ENCODE measurements around the gene CASP14. TPM values are rescaled to one million over a fixed set of nuclear protein-coding genes. Genes with fewer than 3 reads are reported as not detected.

The CASP14 gene
- polyA plus RNA-seq, 1 donor: 0.05 TPM

Other genes starting within 250 kb of the CASP14 start
- 0.05 TPM for gene OR7A5, start 214.3 kb upstream of the CASP14 start, polyA plus RNA-seq (ENCODE audit: insufficient read length)
- gene OR7C1, start 214.3 kb upstream of the CASP14 start, polyA plus RNA-seq (ENCODE audit: insufficient read length): 0.23 TPM
- gene OR7A10, start 200.6 kb upstream of the CASP14 start, polyA plus RNA-seq (ENCODE audit: insufficient read length): not detected
- 0.10 TPM for gene OR7A17, start 163.3 kb upstream of the CASP14 start, polyA plus RNA-seq (ENCODE audit: insufficient read length)
- not detected for gene OR7C2, start 108.0 kb upstream of the CASP14 start, polyA plus RNA-seq (ENCODE audit: insufficient read length)
- 0.48 TPM for gene SLC1A6, start 69.6 kb upstream of the CASP14 start, polyA plus RNA-seq (ENCODE audit: insufficient read length)
- gene OR1I1, start 32.7 kb downstream of the CASP14 start, polyA plus RNA-seq (ENCODE audit: insufficient read length): 0.13 TPM
- gene SYDE1, start 57.9 kb downstream of the CASP14 start, polyA plus RNA-seq (ENCODE audit: insufficient read length): 14.4 TPM
- gene NOTCH3, start 151.5 kb downstream of the CASP14 start, polyA plus RNA-seq (ENCODE audit: insufficient read length): 102 TPM
- 3.9 TPM for gene EPHX3, start 183.0 kb downstream of the CASP14 start, polyA plus RNA-seq (ENCODE audit: insufficient read length)

Measured in left kidney (tissue), 1 donor.